Activated naive CD8-positive, alpha-beta T cell treated with anti-CD3 and anti-CD28 coated beads, Interleukin-2, amount 50 U/mL, for 24 hours (primary cell): ENCODE data around the gene SPSB1.

Experiments used
- ATAC-seq: fragments of 150-1000 bp; cut with Tn5 transposase; one replicate; pipeline ENCODE4 v1.10.0; 2021
- DNase-seq: peaks from one replicate; pipeline ENCODE4 v3.0.0; 2021
- H3K27ac Mint-ChIP-seq: one replicate; pipeline ENCODE4 v1.8.0; 2021; ENCODE audit warnings: mild to moderate bottlenecking, mixed read lengths
- H3K27me3 Mint-ChIP-seq: one replicate; pipeline ENCODE4 v1.8.0; 2021; ENCODE audit warnings: mixed read lengths
- H3K36me3 Mint-ChIP-seq: one replicate; pipeline ENCODE4 v1.8.0; 2021; ENCODE audit warnings: low read depth, mixed read lengths
- H3K4me1 Mint-ChIP-seq: one replicate; pipeline ENCODE4 v1.8.0; 2021; ENCODE audit warnings: mixed read lengths
- H3K4me3 Mint-ChIP-seq: one replicate; pipeline ENCODE4 v1.8.0; 2021; ENCODE audit warnings: mild to moderate bottlenecking, moderate library complexity, mixed read lengths
- H3K9me3 Mint-ChIP-seq: one replicate; pipeline ENCODE4 v1.8.0; 2021; ENCODE audit warnings: mixed read lengths

SPSB1 gene

DNA sequence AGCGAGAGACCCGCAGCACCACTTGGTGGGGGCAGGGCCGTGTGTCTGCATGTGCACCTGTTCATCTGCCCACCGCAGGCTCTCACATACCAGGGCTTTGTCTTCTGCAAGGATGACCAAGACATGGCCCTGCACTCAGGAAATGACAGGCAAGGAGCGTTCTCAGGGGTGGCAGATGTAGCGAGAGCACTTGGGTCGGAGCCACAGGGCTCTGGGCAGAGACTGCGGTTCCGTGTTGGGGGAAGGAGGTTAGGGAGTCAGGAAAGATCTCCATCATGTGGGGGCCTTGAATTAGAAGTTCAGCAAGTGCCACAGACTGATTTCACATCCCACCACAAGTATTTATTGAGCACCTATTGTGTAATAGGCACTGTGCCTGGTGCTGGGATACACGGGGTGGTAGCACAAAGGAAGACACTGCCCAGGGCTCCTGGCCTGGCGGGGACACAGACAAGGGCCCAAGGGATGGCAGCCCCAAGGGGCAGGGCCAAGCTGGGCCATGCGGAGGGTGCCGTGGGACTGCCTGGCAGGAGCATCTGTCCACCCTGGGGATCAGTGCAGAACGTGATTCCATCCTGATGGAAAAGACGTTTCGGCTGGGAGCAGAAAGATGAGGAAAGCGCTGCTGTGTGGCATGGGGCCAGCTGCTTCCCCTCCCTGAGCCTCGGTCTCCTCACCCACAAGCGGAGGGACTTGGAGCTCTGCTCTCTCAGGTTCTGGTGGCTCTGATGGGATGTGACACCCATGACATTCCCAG, 11.4 kb upstream of the SPSB1 start:
- Mint-ChIP-seq H3K27me3 (peaks cover 5% of the 10 kb centered on the region), H3K4me1 (peaks cover 45% of the 10 kb centered on the region), H3K27ac (no peak overlapping the region), H3K4me3 (no peak overlapping the region), H3K9me3 (peaks cover 2% of the 10 kb centered on the region), H3K36me3 (no peaks in the 10 kb centered on the region)
- ATAC-seq: no peak
- DNase-seq: no peak

DNA sequence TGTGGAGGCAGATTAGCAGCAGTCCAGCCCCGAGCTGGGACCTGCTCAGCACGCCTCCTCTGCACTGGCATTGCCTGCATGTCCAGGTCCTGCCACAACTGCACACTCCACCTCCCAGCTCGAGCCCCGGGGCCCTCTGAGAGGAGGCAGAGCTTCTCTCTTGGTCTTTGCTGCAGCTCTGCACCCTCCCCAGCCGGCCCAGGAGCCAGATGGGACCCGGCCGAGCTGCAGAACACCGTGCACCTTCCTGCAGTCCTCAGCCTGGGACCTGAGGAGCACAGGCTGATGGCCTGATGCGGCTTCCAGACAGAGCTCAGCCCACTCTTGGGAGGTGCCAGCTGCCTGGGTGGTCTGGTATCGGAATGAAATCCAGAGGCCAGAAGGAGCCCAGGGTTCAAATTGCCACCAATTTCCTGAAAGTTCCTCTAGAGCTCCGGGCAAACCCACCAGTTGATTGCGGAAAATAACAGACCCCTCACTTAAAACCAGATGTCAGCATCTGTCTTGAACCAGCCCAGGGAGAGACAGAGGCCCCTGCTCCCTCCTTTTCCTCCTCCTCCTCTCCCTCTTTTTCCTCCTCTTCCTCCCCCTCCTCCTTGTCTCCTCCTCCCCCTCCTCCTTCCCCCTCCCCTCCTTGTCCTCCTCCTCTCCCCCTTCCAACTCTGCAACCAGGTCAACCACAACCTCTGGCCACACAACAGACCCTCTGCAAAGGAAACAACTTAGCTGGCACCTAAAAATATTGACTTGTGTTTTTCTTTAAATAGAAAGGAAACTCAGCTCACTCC, 10.6 kb upstream of the SPSB1 start:
- peaks cover 46% of the 10 kb centered on the region for H3K4me1 Mint-ChIP-seq
- no peaks in the 10 kb centered on the region for H3K36me3 Mint-ChIP-seq
- peaks cover 5% of the 10 kb centered on the region for H3K9me3 Mint-ChIP-seq
- no peak overlapping the region for H3K4me3 Mint-ChIP-seq
- H3K27ac Mint-ChIP-seq: no peak overlapping the region
- DNase-seq: no peak
- peaks cover 5% of the 10 kb centered on the region for H3K27me3 Mint-ChIP-seq
- no peak for ATAC-seq

DNA sequence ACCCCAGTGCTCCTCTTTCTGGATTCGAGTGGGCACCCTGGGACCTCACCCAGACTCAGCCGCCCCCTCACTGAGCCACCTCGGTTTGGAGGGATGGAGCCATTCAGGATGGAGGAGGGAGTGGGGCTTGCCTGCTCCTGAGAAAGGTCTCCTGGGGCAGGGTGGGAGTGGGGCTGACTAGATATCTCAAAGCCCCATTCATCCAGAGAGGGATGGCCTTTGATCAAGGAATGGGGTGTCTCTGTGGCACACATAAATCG, 10.1 kb upstream of the SPSB1 start:
- peaks cover 5% of the 10 kb centered on the region for H3K27me3 Mint-ChIP-seq
- DNase-seq (no peak), ATAC-seq (no peak)
- peaks cover 5% of the 10 kb centered on the region for H3K9me3 Mint-ChIP-seq
- H3K36me3 Mint-ChIP-seq: no peaks in the 10 kb centered on the region
- H3K4me3 Mint-ChIP-seq: no peak overlapping the region
- no peak overlapping the region for H3K27ac Mint-ChIP-seq
- H3K4me1 Mint-ChIP-seq: peaks cover 46% of the 10 kb centered on the region

DNA sequence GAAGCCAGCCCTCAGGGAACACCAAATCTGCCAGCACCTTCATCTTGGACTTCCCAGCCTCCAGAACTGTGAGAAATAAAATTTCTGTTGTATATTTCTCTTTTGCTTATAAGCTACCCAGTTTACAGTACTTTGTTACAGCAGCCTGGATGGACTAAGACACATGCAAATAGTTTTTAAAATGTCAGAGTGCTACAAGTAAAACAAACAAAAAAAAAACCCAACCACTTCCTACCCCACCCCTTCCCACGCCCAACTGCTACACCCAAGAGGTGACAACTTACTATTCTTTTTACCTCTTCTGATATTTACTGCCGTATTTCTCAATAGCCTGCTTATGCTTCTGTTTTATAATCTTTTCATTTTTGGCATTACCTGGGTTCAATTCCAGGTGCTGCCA, 8.6 kb upstream of the SPSB1 start:
- peaks cover 42% of the 10 kb centered on the region for H3K4me1 Mint-ChIP-seq
- no peak for ATAC-seq
- no peak for DNase-seq
- no peak overlapping the region for H3K4me3 Mint-ChIP-seq
- H3K27ac Mint-ChIP-seq: no peak overlapping the region
- H3K36me3 Mint-ChIP-seq: peaks cover 4% of the 10 kb centered on the region
- H3K27me3 Mint-ChIP-seq: peaks cover 5% of the 10 kb centered on the region
- H3K9me3 Mint-ChIP-seq: peaks cover 12% of the 10 kb centered on the region

DNA sequence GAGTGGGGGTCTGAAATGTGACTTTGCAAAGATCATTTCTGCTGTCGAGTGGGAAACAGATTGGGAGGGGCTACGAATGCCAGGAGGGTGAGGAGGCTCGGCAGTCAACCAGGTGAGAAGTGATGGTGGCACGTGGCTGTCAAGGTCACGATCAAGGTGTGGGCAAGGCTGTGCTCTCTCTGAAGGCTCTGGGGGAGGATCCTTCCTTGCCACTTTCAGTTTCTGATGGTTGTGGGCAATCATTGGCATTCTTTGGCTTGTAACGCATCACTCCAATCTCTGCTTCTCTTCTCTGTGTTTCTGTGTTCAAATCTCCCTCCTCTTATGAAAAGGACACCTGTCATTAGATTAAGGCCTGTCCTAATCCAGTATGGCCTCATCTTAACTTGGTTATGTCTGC, 6.1 kb upstream of the SPSB1 start:
- no peak overlapping the region for H3K4me3 Mint-ChIP-seq
- peaks cover 21% of the 10 kb centered on the region for H3K4me1 Mint-ChIP-seq
- peaks cover 13% of the 10 kb centered on the region for H3K9me3 Mint-ChIP-seq
- no peak for DNase-seq
- no peak overlapping the region for H3K27ac Mint-ChIP-seq
- peaks cover 4% of the 10 kb centered on the region for H3K36me3 Mint-ChIP-seq
- H3K27me3 Mint-ChIP-seq: peaks cover under 1% of the 10 kb centered on the region
- no peak for ATAC-seq

DNA sequence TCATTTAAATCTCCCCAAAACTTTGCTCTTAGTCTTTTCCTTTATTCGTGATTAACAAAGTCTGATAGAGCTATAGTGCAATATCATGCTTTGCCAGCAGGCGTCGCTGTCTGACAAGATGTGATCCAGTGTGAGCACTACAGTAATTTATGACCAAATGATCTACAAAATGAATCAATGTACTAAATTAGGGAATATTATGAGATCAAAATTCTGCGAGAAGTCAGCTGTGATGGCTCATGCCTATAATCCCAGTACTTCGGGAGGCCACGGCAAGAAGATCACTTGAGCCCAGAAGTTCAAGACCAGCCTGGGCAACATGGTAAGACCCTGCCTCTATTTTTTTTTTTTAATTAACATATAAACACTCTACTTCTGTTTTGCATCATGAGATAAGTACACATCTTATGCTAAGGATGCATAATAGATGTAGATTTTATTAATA, 3.6 kb upstream of the SPSB1 start:
- peaks cover 4% of the 10 kb centered on the region for H3K36me3 Mint-ChIP-seq
- DNase-seq: peak; percentile 89

DNA sequence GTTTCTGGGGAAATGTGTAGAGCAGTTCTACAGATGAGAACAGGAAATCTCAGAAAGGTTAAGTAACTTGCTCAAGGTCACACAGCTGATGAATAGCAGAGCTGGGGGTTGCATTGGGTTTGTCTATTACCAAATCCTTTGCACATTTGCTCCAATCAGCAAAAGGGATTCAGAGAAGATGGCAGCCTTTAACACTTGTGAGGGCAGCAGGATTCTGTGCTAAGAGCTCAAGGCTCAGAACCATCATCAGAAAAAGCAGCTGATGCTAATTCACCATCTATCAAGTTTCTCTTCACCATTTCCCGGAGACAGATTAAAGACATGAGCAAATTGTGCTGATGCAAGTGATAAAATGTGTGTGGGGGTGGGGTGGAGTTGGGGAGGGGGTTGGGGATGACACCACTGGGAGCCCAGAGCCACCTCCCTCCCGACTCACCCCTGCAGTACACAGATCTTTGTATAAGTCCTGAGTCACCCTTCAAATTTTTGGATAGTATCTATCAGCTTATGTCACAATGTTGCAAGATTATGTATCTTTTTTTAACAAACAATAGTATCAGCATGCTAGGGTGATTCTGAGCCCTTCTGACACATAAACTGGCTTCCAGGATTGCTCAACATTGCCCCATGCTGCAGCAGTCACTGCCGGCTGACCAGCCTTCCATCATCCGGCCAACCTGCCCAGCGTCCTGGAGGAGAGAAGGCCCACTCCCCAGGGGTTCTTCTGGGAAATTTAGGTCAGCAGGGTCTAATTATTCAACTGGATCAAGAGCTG, 2.8 kb upstream of the SPSB1 start:
- no peak overlapping the region for H3K4me3 Mint-ChIP-seq
- peaks cover 13% of the 10 kb centered on the region for H3K9me3 Mint-ChIP-seq
- peaks cover 3% of the 10 kb centered on the region for H3K4me1 Mint-ChIP-seq
- no peak for DNase-seq
- no peak overlapping the region for H3K27ac Mint-ChIP-seq
- H3K36me3 Mint-ChIP-seq: peaks cover 4% of the 10 kb centered on the region
- peaks cover 5% of the 10 kb centered on the region for H3K27me3 Mint-ChIP-seq
- ATAC-seq: no peak

More for the DNA sequence above, 3.6 kb upstream of the SPSB1 start:
- peaks cover 5% of the 10 kb centered on the region for H3K27me3 Mint-ChIP-seq
- no peak for ATAC-seq
- no peak overlapping the region for H3K4me3 Mint-ChIP-seq
- H3K9me3 Mint-ChIP-seq: peaks cover 13% of the 10 kb centered on the region
- peak overlapping the region; percentile 13 for H3K27ac Mint-ChIP-seq
- peaks cover 6% of the 10 kb centered on the region for H3K4me1 Mint-ChIP-seq

DNA sequence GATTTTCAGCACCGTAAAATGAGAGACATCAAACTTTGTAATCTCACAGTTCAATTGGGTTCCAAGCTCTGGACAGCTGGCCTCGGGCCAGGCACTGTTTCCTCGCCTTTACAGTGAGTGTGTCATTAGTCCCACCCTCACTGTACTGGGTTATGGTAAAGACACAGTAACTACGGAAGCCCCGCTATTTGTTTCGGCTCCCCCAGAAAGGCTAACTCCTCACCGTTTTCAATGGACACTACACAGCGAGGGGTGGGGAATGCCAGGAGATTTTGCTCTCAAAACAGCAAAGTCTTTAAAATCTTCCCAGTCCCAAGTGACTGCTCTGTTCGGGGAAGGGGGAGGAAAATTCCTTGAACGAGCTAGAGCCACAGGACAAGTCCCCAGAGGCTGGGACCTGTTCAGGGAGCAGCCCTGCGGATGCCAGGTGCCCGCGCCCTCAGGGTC, 757 bp upstream of the SPSB1 start:
- peak overlapping the region; percentile 27 for H3K27ac Mint-ChIP-seq
- DNase-seq (no peak), ATAC-seq (no peak)
- peaks cover 4% of the 10 kb centered on the region for H3K36me3 Mint-ChIP-seq
- peaks cover 9% of the 10 kb centered on the region for H3K9me3 Mint-ChIP-seq
- H3K4me1 Mint-ChIP-seq: peaks cover 2% of the 10 kb centered on the region
- peaks cover 5% of the 10 kb centered on the region for H3K27me3 Mint-ChIP-seq
- peak overlapping the region; percentile 49 for H3K4me3 Mint-ChIP-seq

DNA sequence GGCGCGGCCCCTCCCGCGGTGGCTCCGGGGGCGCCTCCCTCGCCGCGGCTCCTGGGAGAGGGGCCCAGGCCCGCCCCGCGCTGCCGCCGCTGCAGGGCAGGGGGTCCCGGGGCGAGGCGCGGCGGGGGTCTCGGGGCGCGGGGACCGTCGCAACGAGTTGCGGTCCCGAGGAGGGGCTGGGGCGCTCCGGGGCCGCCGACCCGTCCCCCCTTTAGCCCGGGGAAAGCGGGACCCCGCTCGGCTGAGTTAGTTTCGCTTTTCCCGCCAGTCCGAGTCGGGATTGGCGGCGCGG, 493 bp downstream of the SPSB1 start:
- Mint-ChIP-seq H3K4me1 (peaks cover 2% of the 10 kb centered on the region), H3K36me3 (peaks cover 4% of the 10 kb centered on the region), H3K27me3 (peaks cover 5% of the 10 kb centered on the region), H3K9me3 (peaks cover 6% of the 10 kb centered on the region), H3K4me3 (no peak overlapping the region), H3K27ac (no peak overlapping the region)
- DNase-seq (no peak), ATAC-seq (no peak)

DNA sequence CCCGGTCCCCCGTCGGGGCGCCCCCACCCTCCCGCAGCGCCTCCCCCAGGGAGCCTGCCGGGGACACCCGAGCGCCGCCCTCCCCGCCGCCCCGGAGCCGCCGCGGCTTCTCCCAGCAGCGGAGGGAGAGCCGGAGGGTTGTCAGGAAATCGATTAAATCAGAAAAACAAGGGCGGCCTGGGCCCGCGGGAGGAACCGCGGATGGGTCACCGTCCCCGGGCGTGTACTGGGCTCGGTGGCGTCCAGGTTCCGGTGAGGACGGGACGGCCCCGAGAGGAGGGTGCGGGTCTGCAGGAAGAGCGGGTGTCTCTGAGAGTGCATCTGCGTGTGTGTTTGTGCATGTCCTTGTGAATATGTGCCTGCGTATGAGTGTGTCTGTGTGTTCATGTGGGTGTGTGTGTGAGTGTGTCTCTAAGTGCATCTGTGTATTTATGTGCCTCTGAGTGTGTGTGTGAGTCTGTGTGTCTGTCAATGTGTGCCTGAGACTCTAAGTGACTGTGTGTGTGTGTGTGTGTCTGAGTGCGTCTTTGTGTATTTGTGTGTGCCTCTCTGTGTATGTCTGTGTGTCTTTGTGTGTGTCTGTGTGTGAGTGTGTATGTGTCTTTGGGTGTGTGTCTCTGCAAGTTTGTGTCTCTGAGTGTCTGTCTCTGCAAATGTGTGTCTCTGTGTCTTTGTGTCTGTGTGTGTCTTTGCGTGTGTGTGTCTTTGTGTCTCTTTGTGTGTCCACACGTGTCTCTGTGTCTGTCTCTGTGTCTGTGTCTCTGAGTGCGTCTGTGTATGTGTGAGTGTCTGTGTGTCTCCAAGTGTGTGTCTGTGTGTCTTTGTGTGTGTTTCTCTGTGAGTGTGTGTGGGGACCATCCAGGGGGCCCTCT, 1.1 kb downstream of the SPSB1 start:
- peak; percentile 43 for DNase-seq
- Mint-ChIP-seq H3K4me1 (peaks cover 2% of the 10 kb centered on the region), H3K4me3 (no peak overlapping the region), H3K27me3 (peaks cover 5% of the 10 kb centered on the region), H3K27ac (no peak overlapping the region), H3K36me3 (peaks cover 3% of the 10 kb centered on the region), H3K9me3 (peaks cover 4% of the 10 kb centered on the region)
- ATAC-seq: peak; percentile 8

DNA sequence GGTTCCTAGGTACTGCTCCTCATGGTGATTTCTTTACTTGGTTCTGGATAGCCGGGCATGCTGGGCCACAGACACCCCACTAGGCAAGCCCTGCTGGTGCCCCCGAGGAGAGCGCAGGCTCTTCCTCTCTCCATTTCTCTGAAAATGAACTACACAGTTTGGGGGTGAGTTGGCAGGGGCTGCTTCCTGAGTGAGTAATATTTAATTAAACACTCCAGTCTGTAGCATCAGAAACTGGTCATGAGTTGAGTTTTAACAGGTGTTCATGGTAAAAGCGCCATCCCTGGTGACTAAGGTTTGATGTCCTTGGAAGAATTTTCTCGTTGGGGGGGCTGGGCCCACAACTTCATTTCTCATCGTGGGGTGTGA, 1.7 kb downstream of the SPSB1 start:
- H3K9me3 Mint-ChIP-seq: no peaks in the 10 kb centered on the region
- no peak overlapping the region for H3K27ac Mint-ChIP-seq
- ATAC-seq: peak; percentile 54
- peaks cover 2% of the 10 kb centered on the region for H3K4me1 Mint-ChIP-seq
- no peaks in the 10 kb centered on the region for H3K36me3 Mint-ChIP-seq
- no peak overlapping the region for H3K4me3 Mint-ChIP-seq
- H3K27me3 Mint-ChIP-seq: peaks cover 5% of the 10 kb centered on the region
- no peak for DNase-seq

DNA sequence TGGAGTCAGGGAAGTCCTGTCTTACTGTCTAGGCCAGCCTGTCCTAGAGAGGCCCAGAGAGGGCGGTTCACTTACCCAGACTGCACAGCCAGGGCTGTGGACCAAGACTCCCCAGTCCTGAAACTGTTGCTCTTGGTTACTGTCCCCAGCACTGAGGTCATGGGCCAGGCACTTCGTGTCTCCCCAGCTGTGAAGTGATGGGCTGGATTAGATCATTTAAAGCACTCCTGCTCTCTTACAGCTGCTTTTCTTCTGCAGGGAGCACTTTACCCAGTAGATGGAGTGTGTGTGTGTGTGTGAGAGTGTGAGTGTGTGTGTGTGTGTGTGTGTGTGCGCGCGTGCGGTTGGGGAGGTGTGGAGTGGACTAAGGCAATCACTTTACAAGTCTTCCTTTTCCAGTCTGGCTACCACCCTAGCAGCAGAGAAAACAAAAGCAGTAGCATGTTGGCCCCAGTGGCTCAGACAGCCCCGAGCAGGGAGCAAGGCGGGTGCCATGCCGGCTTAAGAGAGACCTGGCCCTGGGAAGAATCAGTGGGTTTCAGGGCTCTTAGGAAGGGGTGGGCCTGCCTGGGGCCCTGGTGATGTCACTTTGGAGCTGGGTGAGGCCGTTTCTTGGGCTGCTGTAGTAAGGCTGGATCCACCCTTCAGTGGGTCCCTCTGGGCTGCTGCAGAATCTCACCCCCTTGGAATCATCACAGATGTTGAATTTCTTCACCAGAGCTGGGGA, 2.4 kb downstream of the SPSB1 start:
- H3K4me3 Mint-ChIP-seq: no peak overlapping the region
- H3K27ac Mint-ChIP-seq: no peak overlapping the region
- peaks cover 2% of the 10 kb centered on the region for H3K4me1 Mint-ChIP-seq
- DNase-seq (no peak), ATAC-seq (peak; percentile 18)
- peaks cover 5% of the 10 kb centered on the region for H3K27me3 Mint-ChIP-seq
- H3K9me3 Mint-ChIP-seq: no peaks in the 10 kb centered on the region
- H3K36me3 Mint-ChIP-seq: no peaks in the 10 kb centered on the region

DNA sequence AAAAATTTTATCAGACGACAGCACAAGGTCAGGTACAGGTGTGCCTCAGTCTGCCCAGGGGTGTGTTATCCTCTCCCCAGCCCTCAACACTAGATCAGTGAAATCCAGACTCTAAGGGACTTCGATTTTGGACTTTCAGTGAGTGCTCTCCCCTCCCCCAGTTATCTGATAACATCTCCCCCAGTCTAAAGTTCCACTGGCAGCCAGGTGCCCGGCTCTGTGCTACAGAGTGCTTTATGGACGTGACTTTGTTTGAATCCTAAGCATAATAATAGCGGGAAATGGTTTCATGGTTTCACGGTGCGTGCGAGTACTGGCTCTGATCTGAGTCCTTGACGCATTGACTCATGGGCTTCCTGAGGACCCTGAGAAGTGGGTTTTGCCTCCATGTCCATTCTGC, 3.2 kb downstream of the SPSB1 start:
- peaks cover 5% of the 10 kb centered on the region for H3K27me3 Mint-ChIP-seq
- H3K36me3 Mint-ChIP-seq: no peaks in the 10 kb centered on the region
- ATAC-seq (no peak), DNase-seq (no peak)
- peaks cover 7% of the 10 kb centered on the region for H3K4me1 Mint-ChIP-seq
- no peak overlapping the region for H3K4me3 Mint-ChIP-seq
- H3K9me3 Mint-ChIP-seq: no peaks in the 10 kb centered on the region
- H3K27ac Mint-ChIP-seq: no peak overlapping the region

DNA sequence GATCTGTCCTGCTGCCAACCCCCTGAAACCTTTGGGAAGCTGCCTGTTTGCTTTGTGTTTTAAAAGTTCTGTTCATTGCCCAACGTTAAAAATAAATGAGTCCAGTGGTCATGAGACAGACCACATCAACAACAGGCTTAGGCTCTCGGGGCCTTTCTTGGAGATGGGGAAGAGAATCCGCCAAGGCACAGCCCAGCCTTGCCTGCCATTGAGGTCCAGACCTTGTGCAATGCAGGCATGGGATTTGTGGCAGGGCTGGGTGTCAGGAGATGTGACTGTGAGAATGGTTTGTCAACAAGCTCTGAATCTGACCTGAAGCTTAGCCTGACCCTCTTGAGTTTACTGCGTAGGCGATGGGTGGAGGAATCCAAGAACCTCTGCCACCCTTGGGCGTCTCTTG, 4.2 kb downstream of the SPSB1 start:
- H3K4me3 Mint-ChIP-seq: no peak overlapping the region
- ATAC-seq: no peak
- peaks cover 7% of the 10 kb centered on the region for H3K4me1 Mint-ChIP-seq
- DNase-seq: no peak
- H3K27ac Mint-ChIP-seq: no peak overlapping the region
- H3K27me3 Mint-ChIP-seq: peaks cover 2% of the 10 kb centered on the region
- no peaks in the 10 kb centered on the region for H3K36me3 Mint-ChIP-seq
- no peaks in the 10 kb centered on the region for H3K9me3 Mint-ChIP-seq
